PC-9 (cell line): Measurements from ENCODE around the gene RARB. TPM values are rescaled to one million over a fixed set of nuclear protein-coding genes. Genes with fewer than 3 reads are reported as not detected.

Experiments used
- BruUV-seq: library from RNA; stranded (reverse); fragments of 400-500 nt; replicated peaks from 2 replicates; lab custom pipeline; 2021; lab: Mats Ljungman, UMichigan
- CTCF ChIA-PET: fragments of 300-600 bp; sonication (Branson Sonifier 250); formaldehyde crosslinking; loops from one replicate; lab custom pipeline; 2022; ENCODE audit warnings: antibody characterized with exemption; lab: Charles Lee
- POLR2A ChIA-PET: fragments of 300-600 bp; sonication (Branson Sonifier 250); formaldehyde crosslinking; loops from one replicate; lab custom pipeline; 2022; ENCODE audit warnings: antibody characterized with exemption; ENCODE audit not compliant: unreplicated experiment; lab: Charles Lee
- DNase-seq, 2 experiments: peaks; one replicate each; pipeline versions ENCODE4 v3.0.0 to v3.0.0-alpha.2; 2015 to 2022; ENCODE audit warnings: mixed read lengths in 1 of 2
- H2AFZ ChIP-seq: fragments of 200-600 bp; sonication (generic); 2 replicates; pipeline ENCODE4 v1.8.1; 2017; ENCODE audit warnings: antibody characterized with exemption
- H3F3A ChIP-seq: fragments of 200-600 bp; sonication (generic); 2 replicates; pipeline ENCODE4 v1.8.1; 2017; ENCODE audit warnings: antibody characterized with exemption, mild to moderate bottlenecking, low read depth; ENCODE audit not compliant: insufficient read depth
- H3K27ac ChIP-seq: fragments of 200-600 bp; sonication (generic); 2 replicates; pipeline ENCODE4 v1.6.1; 2016; ENCODE audit warnings: mixed run types
- H3K27me3 ChIP-seq: fragments of 200-600 bp; sonication (generic); 2 replicates; pipeline ENCODE4 v1.6.1; 2016; ENCODE audit warnings: low read depth, mixed run types; ENCODE audit not compliant: insufficient read depth
- H3K36me3 ChIP-seq: fragments of 200-600 bp; sonication (generic); 2 replicates; pipeline ENCODE4 v1.6.1; 2016; ENCODE audit warnings: low read depth, mixed run types
- H3K4me1 ChIP-seq: fragments of 200-600 bp; sonication (generic); replicated peaks from 2 replicates; pipeline ENCODE4 v1.6.1; 2016; ENCODE audit warnings: mixed run types; ENCODE audit not compliant: insufficient read depth
- H3K4me2 ChIP-seq: fragments of 200-600 bp; sonication (generic); 2 replicates; pipeline ENCODE4 v1.6.1; 2017; ENCODE audit warnings: mixed run types
- H3K4me3 ChIP-seq: fragments of 200-600 bp; sonication (generic); 2 replicates; pipeline ENCODE4 v1.6.1; 2016; ENCODE audit warnings: mixed run types
- H3K79me2 ChIP-seq: fragments of 200-600 bp; sonication (generic); 2 replicates; pipeline ENCODE4 v1.6.1; 2017; ENCODE audit warnings: low read depth, mixed run types
- H3K9me2 ChIP-seq: fragments of 200-600 bp; sonication (generic); 2 replicates; pipeline ENCODE4 v1.8.1; 2017; ENCODE audit warnings: mild to moderate bottlenecking; ENCODE audit not compliant: insufficient read depth
- H3K9me3 ChIP-seq: fragments of 200-600 bp; sonication (generic); 2 replicates; pipeline ENCODE4 v1.8.1; 2016; ENCODE audit warnings: low read depth; ENCODE audit not compliant: insufficient read depth
- H4K20me1 ChIP-seq: fragments of 200-600 bp; sonication (generic); 2 replicates; pipeline ENCODE4 v1.8.1; 2017; ENCODE audit not compliant: insufficient read depth
- EZH2 ChIP-seq: fragments of 200-600 bp; sonication (generic); IDR thresholded peaks from 2 replicates; pipeline ENCODE4 v1.8.0; 2017; ENCODE audit warnings: antibody characterized with exemption, low read depth
- intact Hi-C: fragments of 100-400 bp; cut with micrococcal nuclease; formaldehyde crosslinking; loops from one replicate; pipeline ENCODE4 v1.10.0; 2022; ENCODE audit not compliant: unreplicated experiment
- total RNA-seq: library from RNA; stranded (reverse); gene quantifications from 2 replicates; pipeline ENCODE4 v1.2.3, GENCODE V29; 2021
- TF ChIP-seq, protein P1 (sequence below): fragments of 200-600 bp; sonication (generic); conservative IDR thresholded peaks from 2 replicates; pipeline ENCODE4 v1.6.1; 2017; ENCODE audit warnings: mixed run types, antibody characterized with exemption, mild to moderate bottlenecking, moderate library complexity

RARB gene
- total RNA-seq, 1 experiment from 2014 or later = 1.0 TPM

GRCh38 chr3:25469558-25469957 lies 41.5 kb downstream of the RARB start:
- H3K27me3 ChIP-seq = no peaks in the 10 kb centered on the region
- no peak for DNase-seq
- H3K9me2 ChIP-seq = no peaks in the 10 kb centered on the region
- H3K4me1 ChIP-seq = no peaks in the 10 kb centered on the region
- CTCF ChIA-PET = no interaction called here
- no TSS peak for BruUV-seq
- H2AFZ ChIP-seq = no peak overlapping the region
- no peaks in the 10 kb centered on the region for H4K20me1 ChIP-seq
- H3F3A ChIP-seq = no peaks in the 10 kb centered on the region
- intact Hi-C loops = no loop called here
- H3K27ac ChIP-seq = no peak overlapping the region
- POLR2A ChIA-PET = no interaction called here
- H3K4me3 ChIP-seq = no peak overlapping the region
- H3K4me2 ChIP-seq = no peak overlapping the region
- H3K36me3 ChIP-seq = no peaks in the 10 kb centered on the region
- no peak for TF ChIP-seq EZH2
- TF ChIP-seq, protein P1, sequence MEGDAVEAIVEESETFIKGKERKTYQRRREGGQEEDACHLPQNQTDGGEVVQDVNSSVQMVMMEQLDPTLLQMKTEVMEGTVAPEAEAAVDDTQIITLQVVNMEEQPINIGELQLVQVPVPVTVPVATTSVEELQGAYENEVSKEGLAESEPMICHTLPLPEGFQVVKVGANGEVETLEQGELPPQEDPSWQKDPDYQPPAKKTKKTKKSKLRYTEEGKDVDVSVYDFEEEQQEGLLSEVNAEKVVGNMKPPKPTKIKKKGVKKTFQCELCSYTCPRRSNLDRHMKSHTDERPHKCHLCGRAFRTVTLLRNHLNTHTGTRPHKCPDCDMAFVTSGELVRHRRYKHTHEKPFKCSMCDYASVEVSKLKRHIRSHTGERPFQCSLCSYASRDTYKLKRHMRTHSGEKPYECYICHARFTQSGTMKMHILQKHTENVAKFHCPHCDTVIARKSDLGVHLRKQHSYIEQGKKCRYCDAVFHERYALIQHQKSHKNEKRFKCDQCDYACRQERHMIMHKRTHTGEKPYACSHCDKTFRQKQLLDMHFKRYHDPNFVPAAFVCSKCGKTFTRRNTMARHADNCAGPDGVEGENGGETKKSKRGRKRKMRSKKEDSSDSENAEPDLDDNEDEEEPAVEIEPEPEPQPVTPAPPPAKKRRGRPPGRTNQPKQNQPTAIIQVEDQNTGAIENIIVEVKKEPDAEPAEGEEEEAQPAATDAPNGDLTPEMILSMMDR = no peak
- H3K79me2 ChIP-seq = no peaks in the 10 kb centered on the region
- no peaks in the 10 kb centered on the region for H3K9me3 ChIP-seq

GRCh38 chr3:25471081-25471768 lies 43.2 kb downstream of the RARB start:
- Histone ChIP-seq H3K4me3 (no peak overlapping the region), H3K79me2 (no peaks in the 10 kb centered on the region), H3F3A (no peaks in the 10 kb centered on the region), H3K9me3 (no peaks in the 10 kb centered on the region), H3K9me2 (no peaks in the 10 kb centered on the region), H3K4me1 (no peaks in the 10 kb centered on the region), H3K27ac (no peak overlapping the region), H4K20me1 (no peaks in the 10 kb centered on the region), H2AFZ (no peak overlapping the region), H3K27me3 (no peaks in the 10 kb centered on the region), H3K4me2 (no peak overlapping the region), H3K36me3 (no peaks in the 10 kb centered on the region)
- intact Hi-C loops = no loop called here
- POLR2A ChIA-PET = no interaction called here
- TF ChIP-seq, protein P1 = no peak
- TF ChIP-seq EZH2 = no peak
- no TSS peak for BruUV-seq
- CTCF ChIA-PET = no interaction called here
- DNase-seq = no peak

DNA sequence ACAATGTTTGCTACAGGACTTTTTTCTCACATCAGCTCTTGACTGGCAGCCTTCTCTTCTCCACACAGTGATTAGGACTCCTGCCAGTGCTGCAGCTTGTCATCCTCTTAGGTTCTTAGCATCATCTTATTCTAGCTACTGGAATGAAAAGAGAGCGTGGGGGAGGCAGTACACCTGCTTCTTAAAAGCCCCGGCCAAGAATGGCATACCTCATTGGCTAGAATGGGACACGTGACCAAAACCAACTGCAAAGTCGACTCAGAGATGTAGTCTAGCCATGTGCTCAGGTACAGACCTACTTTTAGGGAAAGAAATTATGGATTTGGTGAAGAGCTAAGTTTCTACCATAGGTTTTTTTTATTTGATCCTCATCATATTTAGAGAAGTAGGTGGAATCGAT lies 44.1 kb downstream of the RARB start:
- H3K27ac ChIP-seq = no peak overlapping the region
- H3K36me3 ChIP-seq = no peaks in the 10 kb centered on the region
- H3K4me1 ChIP-seq = no peaks in the 10 kb centered on the region
- no peak overlapping the region for H3K4me2 ChIP-seq
- TF ChIP-seq, protein P1 = no peak
- no peaks in the 10 kb centered on the region for H3K9me2 ChIP-seq
- H3K4me3 ChIP-seq = no peak overlapping the region
- no peaks in the 10 kb centered on the region for H3K27me3 ChIP-seq
- no TSS peak for BruUV-seq
- H3K79me2 ChIP-seq = no peaks in the 10 kb centered on the region
- H2AFZ ChIP-seq = no peak overlapping the region
- ChIA-PET POLR2A (interaction anchor here (0.7 kb wide), 1 partner anchor 324 kb away, joined by 4 read pairs; no protein-coding TSS in a partner anchor), CTCF (no interaction called here)
- no peak for DNase-seq
- H3F3A ChIP-seq = no peaks in the 10 kb centered on the region
- H3K9me3 ChIP-seq = no peaks in the 10 kb centered on the region
- H4K20me1 ChIP-seq = no peaks in the 10 kb centered on the region
- intact Hi-C loops = no loop called here
